ENCODE data around the gene ASB13.

DNA sequence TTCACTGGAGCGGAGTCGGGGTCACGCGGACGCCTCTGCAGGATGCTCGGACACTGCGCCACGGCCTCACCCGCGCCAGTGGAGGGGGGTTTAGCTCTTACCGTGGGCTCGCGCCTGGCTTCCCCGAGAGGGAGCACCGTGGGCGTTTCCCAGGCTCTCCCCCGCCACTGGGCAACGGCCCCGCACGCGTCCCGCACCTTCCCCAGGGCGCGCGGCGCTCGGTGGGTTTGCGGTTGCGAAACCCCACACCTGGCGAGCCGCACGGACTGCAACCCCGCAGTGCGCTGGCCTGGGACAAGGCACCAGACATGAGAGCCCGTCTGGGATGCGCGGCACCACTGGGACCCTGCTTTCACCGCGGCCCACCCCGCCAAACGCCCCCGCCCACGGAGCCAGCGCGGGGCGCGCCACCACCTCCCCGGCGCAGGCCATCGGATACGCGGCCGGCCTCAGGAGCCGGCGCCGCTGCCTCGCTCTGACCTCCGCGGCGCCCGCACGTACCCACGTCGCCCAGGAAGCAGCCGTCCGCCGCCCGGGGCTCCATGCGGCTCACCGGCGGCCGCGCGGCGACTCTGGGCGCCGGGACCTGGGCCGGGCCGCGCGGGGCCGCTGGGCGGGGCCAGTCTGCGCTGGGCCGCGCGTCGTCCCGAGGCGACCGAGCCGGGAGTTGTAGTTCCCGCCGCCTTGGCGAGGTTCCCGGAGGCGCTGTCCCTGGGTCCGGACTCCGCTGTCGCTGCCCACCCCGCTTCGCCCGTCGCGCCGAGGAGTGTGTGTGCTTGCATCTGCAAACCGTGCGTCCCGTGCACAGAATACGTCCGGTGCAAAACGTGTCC, at the start of gene ASB13:
- no peak for TF ChIP-seq EZH2 (optimal IDR thresholded peaks at IDR 0.05; ENCODE audit: low read depth, low read length)
- peak; percentile 11; the same call in 1 of the 2 replicates for TF ChIP-seq CTCF (IDR thresholded peaks at IDR 0.05; ENCODE audit: low read length)
